NCI-H2107 treated with DMSO at 0.1 percent for 48 hours (cell line): ENCODE results near the gene MBP.

ENCODE experiments used
- DNase-seq: peaks from one replicate; lab custom pipeline; 2025; ENCODE audit not compliant: unreplicated experiment; lab: John Stamatoyannopoulos, UW

Gene MBP

GRCh38 chr18:77132369-77133050 lies at the start of gene MBP:
Gene MBP (minus strand): TSS chr18:77132783. CDS start chr18:77105261, 27,522 bp downstream.
- DNase-seq, result no peak

- no peak for DNase-seq
Observed at GRCh38 chr18:77181950-77182707, 49.5 kb upstream of the MBP start.

DNA sequence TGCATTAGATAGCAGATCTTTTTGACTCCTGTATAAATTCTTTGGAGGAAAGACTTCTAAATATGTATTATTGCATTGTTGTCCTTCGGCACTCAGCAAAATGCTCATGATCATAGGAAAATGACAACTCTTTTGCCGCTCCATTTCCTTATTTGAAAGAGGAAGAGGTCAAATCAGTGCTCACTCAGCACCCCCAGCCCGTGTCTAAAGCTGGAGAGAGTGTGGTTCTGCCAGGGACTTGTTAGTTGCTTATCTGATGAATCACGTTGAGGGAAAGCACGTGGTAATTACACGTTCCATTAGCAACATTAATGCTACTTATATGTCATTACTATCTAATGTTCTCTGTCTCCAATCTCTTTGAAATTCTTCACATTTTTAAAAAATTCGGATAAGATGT lies 46.0 kb upstream of the MBP start:
- DNase-seq, result no peak

- no peak for DNase-seq
Observed at GRCh38 chr18:77177009-77177408, 44.4 kb upstream of the MBP start.

DNA sequence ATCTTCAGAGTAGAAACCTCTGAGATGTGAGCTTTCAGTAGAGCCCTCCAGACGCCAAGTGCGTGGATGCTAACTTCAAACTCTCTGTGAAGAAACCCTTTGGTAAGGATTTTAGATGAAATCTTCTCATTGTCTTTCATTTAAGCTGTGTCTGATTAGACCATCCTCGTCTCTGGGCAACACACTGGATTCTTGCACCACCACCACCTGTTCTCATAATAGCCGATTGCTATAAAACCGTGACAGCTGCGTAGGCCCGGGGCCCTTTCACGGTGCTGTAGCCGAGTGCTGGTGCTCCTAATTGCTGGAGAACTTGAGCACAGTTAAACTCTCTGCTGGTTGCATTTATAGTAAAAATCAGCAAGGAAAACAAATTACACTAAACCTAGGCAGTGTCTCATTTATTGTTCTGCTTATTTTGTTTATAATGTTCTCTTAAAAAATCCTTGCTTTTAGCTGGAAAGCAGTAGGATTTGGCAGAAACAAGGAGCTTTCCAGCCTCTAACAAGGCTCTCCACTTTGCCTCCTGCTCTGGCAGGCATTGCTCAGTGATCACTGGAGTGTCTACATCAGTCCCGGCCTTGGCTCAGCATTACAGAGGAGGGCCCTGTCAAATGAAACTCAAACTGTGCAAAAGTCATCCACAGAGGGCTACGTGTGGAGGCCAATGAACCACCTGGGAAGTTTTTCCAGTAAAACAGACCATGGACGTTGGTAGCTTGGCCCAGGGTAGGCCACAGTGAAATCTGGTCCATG lies 40.9 kb upstream of the MBP start:
- peak; percentile 79 for DNase-seq

DNA sequence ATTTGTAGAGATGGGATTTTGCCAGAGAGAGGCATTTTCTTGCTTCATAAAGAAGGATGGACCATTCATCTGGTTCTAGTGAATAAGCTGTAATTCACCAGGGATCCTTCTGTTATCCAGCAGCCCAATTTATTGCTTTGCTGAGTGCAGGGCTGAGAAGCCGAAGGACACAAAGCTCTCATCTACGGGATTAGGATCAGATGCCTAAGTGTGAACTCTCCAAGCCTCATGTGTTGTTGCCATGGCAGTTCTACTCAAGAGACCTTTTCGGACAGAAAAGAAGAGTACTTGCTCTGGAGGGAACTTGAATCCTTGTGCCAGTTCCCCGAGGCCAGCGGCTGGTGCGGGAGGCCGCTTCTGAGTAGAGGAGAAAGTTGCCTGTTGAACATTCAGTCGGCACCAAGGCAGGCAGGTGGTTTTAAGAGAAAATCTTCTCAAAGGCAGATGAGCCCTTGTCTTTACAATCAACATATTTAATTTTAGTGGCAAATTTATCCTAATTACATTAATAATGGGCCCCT lies 38.4 kb upstream of the MBP start:
- no peak for DNase-seq

DNA sequence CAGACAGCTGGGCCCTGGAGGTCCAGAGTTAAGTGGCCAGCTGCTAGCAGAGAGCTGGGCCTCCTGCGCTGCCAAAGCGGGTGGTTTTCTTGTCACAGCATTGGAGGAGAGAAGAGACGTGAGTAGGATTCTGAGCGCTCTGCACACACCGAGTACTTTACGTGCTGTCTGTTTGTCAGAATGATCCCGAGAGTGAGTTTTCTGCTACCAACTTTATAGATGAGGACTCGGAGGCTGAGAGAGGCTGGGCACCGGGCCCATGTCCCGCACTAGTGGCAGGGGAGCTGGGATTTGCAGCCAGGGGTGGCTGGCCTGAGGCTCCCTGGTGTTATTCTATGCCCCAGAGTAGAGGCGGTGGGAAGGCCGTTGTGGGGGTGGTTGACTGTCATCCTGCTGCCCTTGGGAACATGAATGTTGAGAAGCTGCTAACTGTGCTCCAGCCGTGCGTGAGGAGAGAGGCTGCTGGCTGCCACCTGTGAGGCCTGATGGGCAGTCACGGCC lies 36.3 kb upstream of the MBP start:
- DNase-seq, result no peak

DNA sequence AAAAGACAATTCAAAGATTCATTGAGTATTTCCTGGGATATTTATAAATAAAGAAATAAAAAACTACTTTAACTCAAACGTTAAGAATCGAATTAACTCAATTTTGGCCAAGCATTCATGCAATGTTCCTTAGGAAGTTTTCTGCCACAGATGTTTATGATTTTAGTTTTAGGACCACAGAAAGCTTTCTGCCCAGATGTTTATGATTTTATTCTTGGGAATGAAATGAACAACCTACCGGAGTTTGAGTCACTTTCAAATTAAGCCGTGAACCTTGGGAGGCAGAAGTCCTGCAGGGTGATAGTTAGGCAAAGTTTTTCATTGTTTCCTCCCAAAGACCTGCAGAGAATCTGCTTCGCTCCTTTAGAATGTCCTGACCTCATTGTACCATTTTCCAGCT lies 34.7 kb upstream of the MBP start:
- no peak for DNase-seq

- DNase-seq, result no peak
Observed at GRCh38 chr18:77166523-77166922, 33.9 kb upstream of the MBP start.

GRCh38 chr18:77165503-77166188 lies 33.1 kb upstream of the MBP start:
- DNase-seq, result no peak

DNA sequence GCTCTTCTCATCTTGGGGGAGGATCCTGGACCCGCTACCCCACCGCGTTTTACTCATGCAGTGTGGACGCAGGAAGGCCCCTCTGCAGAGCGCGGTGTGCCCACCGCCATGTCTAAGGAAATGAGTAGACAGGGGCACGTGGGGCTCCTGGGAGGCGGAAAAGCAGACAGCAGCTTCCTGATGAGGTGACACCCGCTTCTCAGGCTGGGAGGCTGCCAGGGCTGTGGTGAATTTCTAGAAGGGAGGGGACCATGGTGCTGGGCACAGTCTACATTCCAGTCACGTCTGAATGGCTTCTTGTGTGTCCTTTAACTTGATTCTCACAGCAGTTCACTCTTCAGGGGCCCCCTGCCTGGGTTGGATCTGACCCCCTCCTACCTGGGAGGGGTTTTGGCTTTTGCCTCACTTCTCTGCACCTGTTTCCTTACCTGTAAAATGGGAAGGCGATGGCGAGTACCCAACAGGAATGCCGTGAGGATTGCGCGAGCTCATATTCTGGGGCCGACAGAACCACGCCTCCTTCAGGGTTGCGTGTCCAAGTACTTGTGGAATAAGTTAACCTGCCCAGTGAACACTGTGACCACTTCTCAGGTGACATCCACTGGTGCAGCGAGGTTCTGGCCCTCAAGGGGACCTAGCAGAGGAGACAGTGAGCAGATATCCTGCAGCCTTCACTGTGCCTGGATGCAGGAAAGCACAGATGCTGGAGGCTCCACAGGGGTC lies 32.3 kb upstream of the MBP start:
- DNase-seq, result no peak

DNA sequence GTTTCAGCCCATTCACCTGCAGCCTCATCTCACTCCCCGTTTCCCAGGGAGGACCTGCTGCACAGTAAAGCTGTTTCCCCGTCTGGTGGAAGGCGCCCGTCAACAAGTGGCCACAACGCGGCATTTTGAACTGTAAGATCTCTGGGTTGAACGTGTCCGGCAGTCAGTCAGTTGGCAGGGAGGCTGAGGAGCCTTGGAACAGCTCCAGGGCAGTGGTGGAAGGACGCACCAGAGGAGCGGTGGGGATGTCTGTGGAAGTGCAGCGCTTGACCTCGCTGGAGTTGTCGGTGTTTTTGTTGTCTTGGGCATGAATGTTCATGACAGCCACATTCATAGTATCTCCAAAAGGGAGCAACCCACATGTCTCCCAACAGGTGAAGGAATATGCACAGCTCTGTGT lies 31.4 kb upstream of the MBP start:
- no peak for DNase-seq

DNA sequence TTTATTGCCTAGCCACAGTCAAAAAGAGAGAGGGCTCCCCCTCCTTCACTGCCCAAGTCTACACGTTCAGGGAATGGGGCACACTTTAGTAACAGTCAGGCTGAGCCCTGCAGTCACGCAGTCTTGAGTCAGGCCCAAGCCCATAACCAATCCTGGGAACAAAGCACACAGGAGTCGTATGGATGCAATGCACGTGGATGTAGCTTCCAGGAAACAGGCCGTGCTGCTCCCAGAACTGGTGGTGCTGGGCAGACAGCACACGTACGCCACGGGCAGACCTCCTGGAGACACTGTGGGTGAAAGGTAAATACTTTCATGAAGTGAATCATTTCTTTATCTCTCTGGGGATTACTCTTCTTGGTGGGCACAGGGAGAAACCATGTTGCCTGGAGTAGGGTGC lies 30.0 kb upstream of the MBP start:
- DNase-seq, result no peak

DNA sequence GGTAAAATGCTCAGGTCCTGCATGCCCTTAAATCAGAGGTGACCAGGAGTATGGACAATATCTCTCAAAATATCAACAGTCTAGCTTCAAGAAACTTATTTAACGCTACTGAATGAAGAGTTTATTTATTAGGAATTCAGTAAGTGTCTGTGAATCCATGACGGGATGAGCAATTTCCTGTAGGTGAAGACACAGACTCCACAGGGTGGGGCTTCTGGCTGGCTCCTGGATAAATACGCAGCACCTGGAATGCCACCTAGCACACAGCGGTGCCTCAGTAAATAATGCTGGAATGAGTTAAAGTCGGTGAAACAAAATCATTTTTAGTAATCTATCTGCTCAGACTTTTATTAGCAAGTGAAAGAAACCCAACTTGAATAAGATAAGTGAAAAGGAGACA lies 29.4 kb upstream of the MBP start:
- no peak for DNase-seq

GRCh38 chr18:77161383-77161782 lies 28.8 kb upstream of the MBP start:
- DNase-seq, result no peak

GRCh38 chr18:77160515-77160914 lies 27.9 kb upstream of the MBP start:
- no peak for DNase-seq

DNA sequence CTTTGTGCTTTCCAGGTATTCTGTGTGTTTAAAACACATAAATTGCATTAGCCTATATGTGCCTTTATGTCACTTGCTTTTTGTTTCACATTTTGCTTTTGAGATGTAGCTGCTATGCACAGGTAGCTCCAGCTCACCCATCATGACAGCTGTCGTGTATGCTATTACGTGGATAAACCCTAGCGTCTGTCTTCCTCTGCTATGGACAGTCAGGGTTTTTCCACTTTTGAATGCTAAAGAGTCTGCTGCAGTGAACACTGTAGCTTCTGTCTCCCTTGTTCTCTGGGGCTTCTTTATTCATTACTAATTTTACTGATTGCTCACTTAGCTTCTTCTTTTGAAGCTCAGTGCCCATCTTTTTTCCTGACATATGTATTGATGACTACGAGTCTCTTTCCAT lies 24.7 kb upstream of the MBP start:
- no peak for DNase-seq

DNA sequence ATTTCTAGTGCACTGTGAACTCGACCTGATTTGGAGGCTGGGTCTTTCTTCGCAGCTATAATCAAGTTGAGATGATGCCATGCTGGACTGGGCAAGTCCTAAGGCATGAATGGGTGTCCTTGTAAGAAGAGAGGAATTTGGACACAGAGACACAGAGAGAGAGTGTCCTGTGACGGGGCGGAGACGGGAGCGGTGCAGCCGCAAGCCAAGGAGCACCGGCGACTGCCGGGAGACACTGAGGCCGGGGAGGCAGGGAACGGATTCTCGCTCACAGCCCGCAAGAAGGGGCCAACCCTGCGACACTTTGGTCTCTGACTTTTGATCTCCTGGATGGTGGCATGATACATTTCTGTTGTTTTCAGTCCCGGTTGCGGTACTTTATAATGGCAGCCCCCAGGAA lies 22.4 kb upstream of the MBP start:
- no peak for DNase-seq

DNA sequence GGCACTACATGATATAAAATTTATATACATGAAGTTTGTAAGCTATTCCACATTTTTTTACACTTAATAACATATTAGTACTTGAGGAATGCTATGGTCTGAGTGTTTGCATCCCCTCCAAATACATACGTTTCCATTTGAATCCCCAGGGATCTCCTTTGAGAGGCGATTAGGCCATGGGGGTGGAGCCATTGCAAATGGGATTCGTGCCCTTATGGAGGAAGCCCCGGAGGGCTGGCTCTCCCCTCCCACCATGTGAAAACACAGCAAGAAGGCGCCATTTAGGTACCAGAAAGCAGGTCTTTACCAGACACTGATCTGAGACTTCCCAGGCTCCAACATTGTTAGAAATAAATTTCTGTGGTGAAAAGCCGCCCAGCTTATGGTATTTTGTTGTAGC lies 20.8 kb upstream of the MBP start:
- no peak for DNase-seq

DNA sequence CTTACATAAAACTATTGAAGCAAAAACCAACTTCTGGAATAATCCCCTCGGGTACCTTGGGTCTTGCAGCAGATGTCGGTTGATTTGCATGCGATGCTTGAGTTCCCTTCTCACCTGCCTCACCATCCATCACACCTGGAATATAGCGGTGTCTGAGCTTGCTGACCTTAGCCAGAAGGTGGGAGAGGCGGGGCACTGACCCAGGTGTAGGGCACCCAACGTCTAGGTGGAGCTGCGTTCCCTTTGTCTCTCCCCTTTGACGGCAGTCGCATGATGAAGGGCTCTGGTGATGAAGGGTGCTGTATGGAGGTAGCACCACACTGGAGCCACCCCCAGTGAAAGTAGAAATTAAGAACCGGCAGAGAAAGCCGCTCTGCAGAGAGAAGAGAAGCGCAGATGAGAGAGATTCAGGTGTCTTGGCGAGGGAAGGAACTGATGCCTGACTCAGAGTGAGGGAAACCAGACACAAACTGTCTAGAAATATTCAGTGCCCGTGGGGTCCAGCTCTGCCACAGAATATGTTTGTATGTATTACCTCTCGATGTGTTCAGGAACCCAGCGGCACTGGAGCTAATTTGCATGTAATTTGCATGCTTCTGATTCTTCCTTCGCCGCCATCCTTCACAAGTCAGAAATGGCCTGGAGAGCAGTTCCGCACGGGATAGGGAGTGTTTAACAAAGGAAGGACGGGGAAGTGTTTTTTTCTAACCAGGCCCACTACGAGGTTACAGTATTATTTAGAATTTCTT lies 19.4 kb upstream of the MBP start:
- no peak for DNase-seq
